Activated CD8-positive, alpha-beta T cell treated with anti-CD3 and anti-CD28 coated beads for 36 hours (primary cell): ENCODE results near the gene AGXT. TPM values are rescaled to one million over a fixed set of nuclear protein-coding genes. Genes with fewer than 3 reads are reported as not detected.
A peak's percentile ranks its signal among the peaks of the same experiment; 100 is the strongest.
"Not testable (repeated sequence)": the region's sequence is repeated elsewhere in the genome, so short reads cannot be mapped to it uniquely, and the experiment has no call there.

Source experiments
- ATAC-seq: fragments of 200-7000 bp; cut with Tn5 transposase; one replicate; pipeline ENCODE4 v1.10.0; 2021; ENCODE audit warnings: mild to moderate bottlenecking, moderate library complexity
- CTCF ChIA-PET: fragments of 350-600 bp; sonication (Branson Sonifier 250); formaldehyde crosslinking; loops from one replicate; lab custom pipeline; 2021; ENCODE audit warnings: antibody characterized with exemption; lab: Charles Lee
- POLR2A ChIA-PET: fragments of 350-600 bp; sonication (Branson Sonifier 250); formaldehyde crosslinking; loops from one replicate; lab custom pipeline; 2021; ENCODE audit warnings: antibody characterized with exemption; lab: Charles Lee
- DNase-seq: peaks from one replicate; pipeline ENCODE4 v3.0.0-alpha.2; 2020
- H3K27ac Mint-ChIP-seq: one replicate; pipeline ENCODE4 v1.8.0; 2021; ENCODE audit warnings: mild to moderate bottlenecking, mixed read lengths
- H3K27me3 Mint-ChIP-seq: one replicate; pipeline ENCODE4 v1.8.0; 2021; ENCODE audit warnings: mixed read lengths
- H3K36me3 Mint-ChIP-seq: one replicate; pipeline ENCODE4 v1.8.0; 2021; ENCODE audit warnings: low read depth, mixed read lengths
- H3K4me1 Mint-ChIP-seq: one replicate; pipeline ENCODE4 v1.8.0; 2021; ENCODE audit warnings: low read depth, mixed read lengths
- H3K4me3 Mint-ChIP-seq: one replicate; pipeline ENCODE4 v1.8.0; 2021; ENCODE audit warnings: mild to moderate bottlenecking, moderate library complexity, mixed read lengths
- H3K9me3 Mint-ChIP-seq: one replicate; pipeline ENCODE4 v1.8.0; 2021; ENCODE audit warnings: mixed read lengths
- intact Hi-C: fragments of 100-400 bp; cut with micrococcal nuclease; formaldehyde crosslinking; loops from one replicate; pipeline ENCODE4 v1.10.0; 2022
- total RNA-seq, 2 experiments: library from RNA; stranded (reverse); gene quantifications; one replicate each; pipeline ENCODE4 v1.2.3, GENCODE V29; 2021
- TF ChIP-seq, protein P1 (sequence below): fragments of 200-600 bp; IDR thresholded peaks from one replicate; pipeline ENCODE4 v1.8.0; 2022; ENCODE audit warnings: antibody characterized with exemption, mild to moderate bottlenecking

AGXT gene
- total RNA-seq, 2 experiments from 2014 or later = not detected

- H3K27me3 Mint-ChIP-seq = no peaks in the 10 kb centered on the region
- no peaks in the 10 kb centered on the region for H3K36me3 Mint-ChIP-seq
- H3K4me3 Mint-ChIP-seq = no peak overlapping the region
- no peaks in the 10 kb centered on the region for H3K9me3 Mint-ChIP-seq
- ChIA-PET CTCF (interaction anchor here (1.0 to 3.5 kb wide), 4 partner anchors 11 to 21 kb away, joined by 4 to 18 read pairs (median 6); no protein-coding TSS in a partner anchor), POLR2A (no interaction called here)
- intact Hi-C loops = no loop called here
- no peak overlapping the region for H3K27ac Mint-ChIP-seq
- no peaks in the 10 kb centered on the region for H3K4me1 Mint-ChIP-seq
- ATAC-seq (no peak), DNase-seq (no peak)
- TF ChIP-seq, protein P1, sequence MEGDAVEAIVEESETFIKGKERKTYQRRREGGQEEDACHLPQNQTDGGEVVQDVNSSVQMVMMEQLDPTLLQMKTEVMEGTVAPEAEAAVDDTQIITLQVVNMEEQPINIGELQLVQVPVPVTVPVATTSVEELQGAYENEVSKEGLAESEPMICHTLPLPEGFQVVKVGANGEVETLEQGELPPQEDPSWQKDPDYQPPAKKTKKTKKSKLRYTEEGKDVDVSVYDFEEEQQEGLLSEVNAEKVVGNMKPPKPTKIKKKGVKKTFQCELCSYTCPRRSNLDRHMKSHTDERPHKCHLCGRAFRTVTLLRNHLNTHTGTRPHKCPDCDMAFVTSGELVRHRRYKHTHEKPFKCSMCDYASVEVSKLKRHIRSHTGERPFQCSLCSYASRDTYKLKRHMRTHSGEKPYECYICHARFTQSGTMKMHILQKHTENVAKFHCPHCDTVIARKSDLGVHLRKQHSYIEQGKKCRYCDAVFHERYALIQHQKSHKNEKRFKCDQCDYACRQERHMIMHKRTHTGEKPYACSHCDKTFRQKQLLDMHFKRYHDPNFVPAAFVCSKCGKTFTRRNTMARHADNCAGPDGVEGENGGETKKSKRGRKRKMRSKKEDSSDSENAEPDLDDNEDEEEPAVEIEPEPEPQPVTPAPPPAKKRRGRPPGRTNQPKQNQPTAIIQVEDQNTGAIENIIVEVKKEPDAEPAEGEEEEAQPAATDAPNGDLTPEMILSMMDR = no peak
These were observed 29.2 kb upstream of the AGXT start for GRCh38 chr2:240839152-240840143.

- ChIA-PET CTCF (interaction anchor here (0.6 to 3.5 kb wide), 9 partner anchors 9 to 74 kb away, joined by 3 to 18 read pairs (median 4); no protein-coding TSS in a partner anchor), POLR2A (interaction anchor here (0.5 kb wide), 1 partner anchor 963 kb away, joined by 3 read pairs; no protein-coding TSS in a partner anchor)
- H3K4me3 Mint-ChIP-seq = no peak overlapping the region
- H3K27ac Mint-ChIP-seq = no peak overlapping the region
- H3K9me3 Mint-ChIP-seq = peaks cover 3% of the 10 kb centered on the region
- ATAC-seq (peak; percentile 49), DNase-seq (peak; percentile 49)
- no peaks in the 10 kb centered on the region for H3K4me1 Mint-ChIP-seq
- no peaks in the 10 kb centered on the region for H3K27me3 Mint-ChIP-seq
- TF ChIP-seq, protein P1 = peak; percentile 36
- intact Hi-C loops = no loop called here
- no peaks in the 10 kb centered on the region for H3K36me3 Mint-ChIP-seq
These were observed 28.1 kb upstream of the AGXT start for GRCh38 chr2:240840435-240841060.

DNA sequence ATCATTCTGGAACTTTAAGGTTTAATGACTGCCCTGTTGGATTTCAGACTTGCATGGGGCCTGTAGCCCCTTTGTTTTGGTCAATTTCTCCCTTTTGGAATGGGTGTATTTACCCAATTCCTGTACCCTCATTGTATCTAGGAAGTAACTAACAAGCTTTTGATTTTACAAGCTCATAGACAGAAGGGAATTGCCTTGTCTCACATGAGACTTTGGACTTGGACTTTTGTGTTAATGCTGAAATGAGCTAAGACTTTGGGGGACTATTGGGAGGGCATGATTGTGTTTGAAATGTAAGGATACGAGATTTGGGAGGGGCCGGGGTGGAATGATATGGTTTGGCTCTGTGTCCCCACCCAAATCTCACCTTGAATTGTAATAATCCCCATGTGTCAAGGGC is 22.3 kb upstream of the AGXT start:
- H3K36me3 Mint-ChIP-seq, H3K27ac Mint-ChIP-seq, ATAC-seq, H3K4me1 Mint-ChIP-seq, H3K4me3 Mint-ChIP-seq, H3K9me3 Mint-ChIP-seq, DNase-seq, H3K27me3 Mint-ChIP-seq, intact Hi-C loops: not testable (repeated sequence)
- ChIA-PET CTCF (interaction anchor here (0.8 to 1.3 kb wide), 3 partner anchors 69 to 332 kb away, joined by 3 to 5 read pairs (median 3); no protein-coding TSS in a partner anchor), POLR2A (interaction anchor here (1.3 kb wide), 1 partner anchor 12 kb away, joined by 3 read pairs; no protein-coding TSS in a partner anchor)

- POLR2A ChIA-PET = interaction anchor here (1.3 kb wide), 1 partner anchor 13 kb away, joined by 3 read pairs; no protein-coding TSS in a partner anchor
- Mint-ChIP-seq H3K9me3 (peaks cover 3% of the 10 kb centered on the region), H3K4me1 (no peaks in the 10 kb centered on the region), H3K27ac (no peak overlapping the region), H3K27me3 (no peaks in the 10 kb centered on the region), H3K4me3 (no peak overlapping the region), H3K36me3 (no peaks in the 10 kb centered on the region)
- ATAC-seq (no peak), DNase-seq (no peak)
- intact Hi-C loops = no loop called here
- CTCF ChIA-PET = interaction anchor here (0.8 to 1.3 kb wide), 2 partner anchors 69 to 143 kb away, joined by 3 read pairs; no protein-coding TSS in a partner anchor
- TF ChIP-seq, protein P1 = no peak
These were observed 21.6 kb upstream of the AGXT start for GRCh38 chr2:240846873-240847595.

DNA sequence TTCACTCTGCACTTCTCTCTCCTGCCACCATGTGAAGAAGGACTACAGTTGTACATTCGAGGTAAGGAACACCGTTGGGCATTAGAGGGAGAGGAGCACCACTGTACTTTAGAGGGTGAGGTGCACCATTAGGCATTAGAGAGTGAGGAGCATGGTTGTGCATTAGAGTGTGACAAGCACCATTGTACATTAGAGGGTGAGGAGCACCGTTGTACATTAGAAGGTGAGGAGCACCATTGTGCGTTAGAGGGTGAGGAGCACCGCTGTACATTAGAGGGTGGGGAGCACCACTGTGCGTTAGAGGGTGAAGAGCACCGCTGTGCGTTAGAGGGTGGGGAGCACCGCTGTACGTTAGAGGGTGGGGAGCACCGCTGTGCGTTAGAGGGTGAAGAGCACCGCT is 20.8 kb upstream of the AGXT start:
- ATAC-seq = no peak
- Mint-ChIP-seq H3K9me3 (peaks cover 3% of the 10 kb centered on the region), H3K27me3 (no peaks in the 10 kb centered on the region), H3K36me3 (no peaks in the 10 kb centered on the region), H3K4me1 (no peaks in the 10 kb centered on the region), H3K4me3 (no peak overlapping the region), H3K27ac (no peak overlapping the region)
- TF ChIP-seq, protein P1 = no peak
- intact Hi-C loops = no loop called here
- POLR2A ChIA-PET = interaction anchor here (1.3 kb wide), 1 partner anchor 14 kb away, joined by 3 read pairs; no protein-coding TSS in a partner anchor
- DNase-seq = no peak
- CTCF ChIA-PET = no interaction called here
